Right kidney (tissue), 1 donor: ENCODE results near the gene WRNIP1.

Experiments
- DNase-seq: peaks from one replicate; pipeline ENCODE4 v3.0.0-alpha.2; 2016

WRNIP1 gene

GRCh38 chr6:2738373-2738979 lies 26.7 kb upstream of the WRNIP1 start:
- DNase-seq = no peak

- no peak for DNase-seq
These were observed 25.9 kb upstream of the WRNIP1 start for GRCh38 chr6:2739335-2739734.

- no peak for DNase-seq
These were observed 24.6 kb upstream of the WRNIP1 start for GRCh38 chr6:2740581-2740980.

GRCh38 chr6:2741756-2742155 lies 23.4 kb upstream of the WRNIP1 start:
- no peak for DNase-seq

GRCh38 chr6:2743280-2744208 lies 21.6 kb upstream of the WRNIP1 start:
- DNase-seq = no peak

GRCh38 chr6:2744209-2744771 lies 20.9 kb upstream of the WRNIP1 start:
- DNase-seq = no peak

GRCh38 chr6:2744778-2745177 lies 20.4 kb upstream of the WRNIP1 start:
- no peak for DNase-seq

GRCh38 chr6:2745246-2745645 lies 19.9 kb upstream of the WRNIP1 start:
- DNase-seq = no peak

GRCh38 chr6:2746557-2747061 lies 18.6 kb upstream of the WRNIP1 start:
- no peak for DNase-seq

GRCh38 chr6:2748183-2748582 lies 17.0 kb upstream of the WRNIP1 start:
- no peak for DNase-seq

GRCh38 chr6:2749969-2750600 lies 15.1 kb upstream of the WRNIP1 start:
- no peak for DNase-seq

GRCh38 chr6:2750832-2751231 lies 14.4 kb upstream of the WRNIP1 start, which contains the start of gene MYLK4:
TSS of gene MYLK4 (minus strand) at chr6:2750922. CDS start at chr6:2749294, 1,628 bp downstream.
- DNase-seq = no peak

- no peak for DNase-seq
These were observed 13.3 kb upstream of the WRNIP1 start for GRCh38 chr6:2751871-2752270.

GRCh38 chr6:2752477-2753109 lies 12.6 kb upstream of the WRNIP1 start:
- no peak for DNase-seq

GRCh38 chr6:2753110-2753489 lies 12.1 kb upstream of the WRNIP1 start:
- DNase-seq = no peak

- no peak for DNase-seq
These were observed 11.4 kb upstream of the WRNIP1 start for GRCh38 chr6:2753743-2754142.

- DNase-seq = no peak
These were observed 10.8 kb upstream of the WRNIP1 start for GRCh38 chr6:2754393-2754792.

GRCh38 chr6:2754911-2755310 lies 10.3 kb upstream of the WRNIP1 start:
- DNase-seq = no peak

GRCh38 chr6:2755456-2755855 lies 9.7 kb upstream of the WRNIP1 start:
- DNase-seq = no peak

- no peak for DNase-seq
These were observed 9.0 kb upstream of the WRNIP1 start for GRCh38 chr6:2756241-2756640.

GRCh38 chr6:2756687-2757224 lies 8.4 kb upstream of the WRNIP1 start:
- DNase-seq = no peak

- DNase-seq = no peak
These were observed 6.2 kb upstream of the WRNIP1 start for GRCh38 chr6:2758980-2759379.
